Panc1 (cell line): Measurements from ENCODE around the gene ATP1B4. TPM values are rescaled to one million over a fixed set of nuclear protein-coding genes. Genes with fewer than 3 reads are reported as not detected.

Experiments
- ATAC-seq: fragments of 200-7000 bp; cut with Tn5 transposase; 2 replicates; pipeline ENCODE4 v1.9.1; 2020; ENCODE audit warnings: mild to moderate bottlenecking, moderate library complexity
- BruUV-seq: library from RNA; stranded (reverse); fragments of 400-500 nt; replicated peaks from 2 replicates; lab custom pipeline; 2021; lab: Mats Ljungman, UMichigan
- CTCF ChIA-PET: fragments of 300-600 bp; sonication (Branson Sonifier 250); formaldehyde crosslinking; loops from one replicate; lab custom pipeline; 2022; ENCODE audit warnings: antibody characterized with exemption; lab: Charles Lee
- POLR2A ChIA-PET: fragments of 300-600 bp; sonication (Branson Sonifier 250); formaldehyde crosslinking; loops from one replicate; lab custom pipeline; 2022; ENCODE audit warnings: antibody characterized with exemption; lab: Charles Lee
- DNase-seq: peaks from one replicate; pipeline ENCODE4 v3.0.0-alpha.2; 2010; ENCODE audit warnings: low read depth, low spot score
- H3K27ac ChIP-seq: 2 replicates; pipeline ENCODE4 v1.5.1; 2011; ENCODE audit warnings: mild to moderate bottlenecking, low read length, inconsistent platforms
- H3K27me3 ChIP-seq: fragments of 200-500 bp; sonication (Bioruptor generic); 2 replicates; pipeline ENCODE4 v1.6.0; 2014; ENCODE audit warnings: low read length, inconsistent platforms; ENCODE audit not compliant: control insufficient read depth, insufficient read depth
- H3K36me3 ChIP-seq: fragments of 200-500 bp; sonication (Bioruptor generic); 2 replicates; pipeline ENCODE4 v1.5.1; 2014; ENCODE audit warnings: inconsistent platforms, mild to moderate bottlenecking, low read length, moderate library complexity; ENCODE audit not compliant: control insufficient read depth, insufficient read depth
- H3K4me1 ChIP-seq: 2 replicates; pipeline ENCODE4 v1.5.1; 2011; ENCODE audit warnings: inconsistent platforms, mild to moderate bottlenecking, low read length, moderate library complexity; ENCODE audit not compliant: control insufficient read depth, insufficient read depth
- H3K4me3 ChIP-seq, 2 experiments: 2 replicates each; pipeline ENCODE4 v1.5.1; 2011 to 2012; ENCODE audit warnings: low read depth in 2 of 2, low read length in 2 of 2, mild to moderate bottlenecking in 2 of 2, inconsistent platforms in 1 of 2, moderate library complexity in 1 of 2
- H3K9me3 ChIP-seq: fragments of 200-500 bp; sonication (Bioruptor generic); 2 replicates; pipeline ENCODE4 v1.5.1; 2014; ENCODE audit warnings: low read depth, mild to moderate bottlenecking, inconsistent platforms, low read length, moderate library complexity; ENCODE audit not compliant: control insufficient read depth, insufficient read depth
- TCF7L2 ChIP-seq: IDR thresholded peaks from 2 replicates; pipeline ENCODE4 v1.6.1; 2011; ENCODE audit warnings: mild to moderate bottlenecking, low read depth, low read length, inconsistent platforms
- in situ Hi-C: cut with HindIII; loops from 2 replicates; pipeline ENCODE4 v1.10.0; 2016; ENCODE audit warnings: low sequenced_read_pairs, low pct_unique_long_range_greater_than_20kb
- intact Hi-C: fragments of 100-400 bp; cut with micrococcal nuclease; formaldehyde crosslinking; loops from one replicate; pipeline ENCODE4 v1.10.0; 2022; ENCODE audit not compliant: unreplicated experiment
- total RNA-seq: library from RNA; stranded (reverse); gene quantifications from one replicate; pipeline ENCODE4 v1.2.1, GENCODE V29; 2021; ENCODE audit not compliant: unreplicated experiment
- TF ChIP-seq, protein P1 (sequence below), 2 experiments: IDR thresholded peaks; 2 replicates each; pipeline ENCODE4 v1.6.1; 2011 to 2012; ENCODE audit warnings: low read depth in 2 of 2, control low read depth in 1 of 2, low read length in 1 of 2, mild to moderate bottlenecking in 1 of 2, moderate library complexity in 1 of 2; ENCODE audit not compliant: insufficient read depth in 1 of 2
- TF ChIP-seq, protein P2 (sequence below): fragments of 450-650 bp; IDR thresholded peaks from 2 replicates; pipeline ENCODE4 v1.5.1; 2017; ENCODE audit warnings: mild to moderate bottlenecking

ATP1B4 gene
- total RNA-seq, 1 experiment from 2014 or later: not detected

DNA sequence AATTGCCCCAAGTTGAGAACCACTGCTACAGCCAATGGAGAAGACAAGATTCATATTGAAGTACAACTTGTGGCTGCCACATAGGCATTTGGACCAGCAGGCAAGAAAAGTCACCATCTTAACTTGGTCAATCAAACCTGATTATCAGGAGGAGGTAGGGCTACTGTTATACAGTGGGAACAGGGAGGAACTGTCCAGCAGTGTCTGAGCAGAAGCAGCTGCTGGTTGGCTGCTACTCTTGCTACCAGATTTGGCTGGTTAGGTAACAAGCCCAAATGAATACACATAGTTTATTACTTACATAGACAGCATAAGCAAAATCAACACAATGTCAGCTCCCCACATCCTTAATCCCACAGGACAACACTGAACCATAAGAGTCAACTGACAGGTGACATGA, 39.4 kb downstream of the ATP1B4 start:
- Histone ChIP-seq H3K4me1 (no peaks in the 10 kb centered on the region), H3K27ac (no peak overlapping the region), H3K36me3 (no peaks in the 10 kb centered on the region), H3K27me3 (no peaks in the 10 kb centered on the region), H3K4me3 (no peak overlapping the region), H3K9me3 (no peaks in the 10 kb centered on the region)
- in situ Hi-C loops (no loop called here), intact Hi-C loops (no loop called here)
- TF ChIP-seq TCF7L2: no peak
- TF ChIP-seq, protein P1, sequence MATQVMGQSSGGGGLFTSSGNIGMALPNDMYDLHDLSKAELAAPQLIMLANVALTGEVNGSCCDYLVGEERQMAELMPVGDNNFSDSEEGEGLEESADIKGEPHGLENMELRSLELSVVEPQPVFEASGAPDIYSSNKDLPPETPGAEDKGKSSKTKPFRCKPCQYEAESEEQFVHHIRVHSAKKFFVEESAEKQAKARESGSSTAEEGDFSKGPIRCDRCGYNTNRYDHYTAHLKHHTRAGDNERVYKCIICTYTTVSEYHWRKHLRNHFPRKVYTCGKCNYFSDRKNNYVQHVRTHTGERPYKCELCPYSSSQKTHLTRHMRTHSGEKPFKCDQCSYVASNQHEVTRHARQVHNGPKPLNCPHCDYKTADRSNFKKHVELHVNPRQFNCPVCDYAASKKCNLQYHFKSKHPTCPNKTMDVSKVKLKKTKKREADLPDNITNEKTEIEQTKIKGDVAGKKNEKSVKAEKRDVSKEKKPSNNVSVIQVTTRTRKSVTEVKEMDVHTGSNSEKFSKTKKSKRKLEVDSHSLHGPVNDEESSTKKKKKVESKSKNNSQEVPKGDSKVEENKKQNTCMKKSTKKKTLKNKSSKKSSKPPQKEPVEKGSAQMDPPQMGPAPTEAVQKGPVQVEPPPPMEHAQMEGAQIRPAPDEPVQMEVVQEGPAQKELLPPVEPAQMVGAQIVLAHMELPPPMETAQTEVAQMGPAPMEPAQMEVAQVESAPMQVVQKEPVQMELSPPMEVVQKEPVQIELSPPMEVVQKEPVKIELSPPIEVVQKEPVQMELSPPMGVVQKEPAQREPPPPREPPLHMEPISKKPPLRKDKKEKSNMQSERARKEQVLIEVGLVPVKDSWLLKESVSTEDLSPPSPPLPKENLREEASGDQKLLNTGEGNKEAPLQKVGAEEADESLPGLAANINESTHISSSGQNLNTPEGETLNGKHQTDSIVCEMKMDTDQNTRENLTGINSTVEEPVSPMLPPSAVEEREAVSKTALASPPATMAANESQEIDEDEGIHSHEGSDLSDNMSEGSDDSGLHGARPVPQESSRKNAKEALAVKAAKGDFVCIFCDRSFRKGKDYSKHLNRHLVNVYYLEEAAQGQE (IDR thresholded peaks at IDR 0.05; ENCODE audit: insufficient read depth in 1 of 2, low read depth in 2 of 2, low read length in 1 of 2): peak; percentile 54 to 71; a peak in 2 of 4 replicates
- no peak for ATAC-seq
- CTCF ChIA-PET: no interaction called here
- POLR2A ChIA-PET: no interaction called here
- DNase-seq: no peak
- no TSS peak for BruUV-seq

DNA sequence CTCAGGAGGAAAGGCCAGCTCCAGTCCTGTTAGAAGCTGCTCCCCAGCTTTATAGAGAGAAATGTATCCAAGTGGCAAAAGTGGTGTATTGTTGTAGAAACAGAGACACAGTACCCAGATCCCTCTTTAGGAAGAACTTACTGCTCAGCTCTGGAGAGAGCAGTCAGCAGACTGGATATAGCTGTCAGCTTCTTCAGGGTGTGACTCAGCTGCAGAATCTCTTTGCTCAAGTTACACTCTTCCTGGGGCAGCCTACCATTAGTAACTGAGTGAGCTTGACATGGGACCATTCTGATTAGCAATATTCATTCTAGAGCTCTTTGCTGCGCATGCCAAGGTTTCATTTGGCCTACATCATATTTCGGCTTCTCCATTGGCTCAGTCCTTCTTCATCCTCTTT, 40.5 kb downstream of the ATP1B4 start:
- TF ChIP-seq, protein P2, sequence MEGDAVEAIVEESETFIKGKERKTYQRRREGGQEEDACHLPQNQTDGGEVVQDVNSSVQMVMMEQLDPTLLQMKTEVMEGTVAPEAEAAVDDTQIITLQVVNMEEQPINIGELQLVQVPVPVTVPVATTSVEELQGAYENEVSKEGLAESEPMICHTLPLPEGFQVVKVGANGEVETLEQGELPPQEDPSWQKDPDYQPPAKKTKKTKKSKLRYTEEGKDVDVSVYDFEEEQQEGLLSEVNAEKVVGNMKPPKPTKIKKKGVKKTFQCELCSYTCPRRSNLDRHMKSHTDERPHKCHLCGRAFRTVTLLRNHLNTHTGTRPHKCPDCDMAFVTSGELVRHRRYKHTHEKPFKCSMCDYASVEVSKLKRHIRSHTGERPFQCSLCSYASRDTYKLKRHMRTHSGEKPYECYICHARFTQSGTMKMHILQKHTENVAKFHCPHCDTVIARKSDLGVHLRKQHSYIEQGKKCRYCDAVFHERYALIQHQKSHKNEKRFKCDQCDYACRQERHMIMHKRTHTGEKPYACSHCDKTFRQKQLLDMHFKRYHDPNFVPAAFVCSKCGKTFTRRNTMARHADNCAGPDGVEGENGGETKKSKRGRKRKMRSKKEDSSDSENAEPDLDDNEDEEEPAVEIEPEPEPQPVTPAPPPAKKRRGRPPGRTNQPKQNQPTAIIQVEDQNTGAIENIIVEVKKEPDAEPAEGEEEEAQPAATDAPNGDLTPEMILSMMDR: no peak
- TF ChIP-seq, protein P1 (IDR thresholded peaks at IDR 0.05; ENCODE audit: insufficient read depth in 1 of 2, low read depth in 2 of 2, low read length in 1 of 2): no peak

More for the DNA sequence above, 40.5 kb downstream of the ATP1B4 start:
- no peak for ATAC-seq
- DNase-seq: no peak
- in situ Hi-C loops (no loop called here), intact Hi-C loops (no loop called here)
- Histone ChIP-seq H3K36me3 (no peaks in the 10 kb centered on the region), H3K27me3 (peaks cover 2% of the 10 kb centered on the region; the same call in 1 of the 2 replicates), H3K4me1 (no peaks in the 10 kb centered on the region), H3K9me3 (no peaks in the 10 kb centered on the region), H3K4me3 (no peak overlapping the region), H3K27ac (no peak overlapping the region)
- ChIA-PET POLR2A (interaction anchor here (0.6 kb wide), 1 partner anchor 50 kb away, joined by 4 read pairs; no protein-coding TSS in a partner anchor), CTCF (no interaction called here)
- no TSS peak for BruUV-seq
